SK-N-MC (cell line): ENCODE data around the gene ICAM1.

Experiments
- EZH2 ChIP-seq: fragments of 200-600 bp; sonication (generic); IDR thresholded peaks from one replicate; pipeline ENCODE4 v1.6.1; 2017; ENCODE audit warnings: antibody characterized with exemption
- FOXP2 ChIP-seq: optimal IDR thresholded peaks from 2 replicates; pipeline ENCODE3; 2011; ENCODE audit warnings: mild to moderate bottlenecking, moderate library complexity; ENCODE audit not compliant: insufficient read depth; ENCODE audit errors: extremely low read length, control extremely low read depth
- POLR2AphosphoS5 ChIP-seq: IDR thresholded peaks from 2 replicates; pipeline ENCODE4 v1.6.1; 2012; ENCODE audit warnings: mild to moderate bottlenecking, low read depth, low read length, borderline replicate concordance

- TF ChIP-seq POLR2AphosphoS5 (no peak), EZH2 (no peak), FOXP2 (no peak)
These were observed 20.8 kb downstream of the ICAM1 start for GRCh38 chr19:10291554-10292205.
